ENCODE results near the gene HSCB. TPM values are rescaled to one million over a fixed set of nuclear protein-coding genes. Genes with fewer than 3 reads are reported as not detected.

The HSCB gene
- polyA plus RNA-seq, 1 donor (not counting 4 experiments of a cell fraction or from before 2014, with no cell fraction given), result 12.5 TPM

DNA sequence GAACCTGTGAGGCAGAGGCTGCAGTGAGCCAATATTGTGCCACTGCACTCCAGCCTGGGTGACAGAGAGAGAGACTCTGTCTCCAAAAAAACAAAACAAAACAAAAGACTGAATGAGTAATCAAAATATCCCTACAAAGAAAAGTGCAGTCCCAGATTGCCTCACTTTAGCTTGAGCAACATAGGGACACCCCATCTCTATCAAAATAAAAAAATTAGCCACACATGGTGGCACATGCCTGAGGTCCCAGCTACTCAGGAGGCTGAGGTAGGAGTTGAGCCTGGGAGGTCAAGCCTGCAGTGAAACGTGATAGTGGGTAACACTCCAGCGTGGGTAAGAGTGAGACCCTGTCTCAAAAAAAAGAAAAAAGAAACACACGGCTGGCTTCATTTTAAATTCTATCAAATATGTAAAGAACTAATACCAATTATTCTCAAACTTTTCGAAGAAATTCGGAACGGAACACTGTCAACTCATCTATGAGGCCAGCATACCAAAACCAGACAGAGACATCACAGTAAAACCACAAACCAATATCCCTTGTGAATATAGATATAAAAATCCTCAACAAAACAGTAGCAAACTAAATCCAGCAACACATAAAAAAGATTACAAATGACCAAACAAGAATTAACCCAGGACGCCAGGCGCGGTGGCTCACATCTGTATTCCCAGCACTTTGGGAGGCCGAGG, 13.1 kb upstream of the HSCB start:
- H3K9me3 ChIP-seq (ENCODE audit: control insufficient read depth, low read depth, low read length), result no peaks in the 10 kb centered on the region
- H3K4me2 ChIP-seq (ENCODE audit: control insufficient read depth, extremely low read depth, insufficient read depth, low read depth, low read length), result no peak overlapping the region
- DNase-seq (ENCODE audit: low read depth, low spot score), result no peak
- no peaks in the 10 kb centered on the region for H3K9me1 ChIP-seq (ENCODE audit: control insufficient read depth, extremely low read depth, insufficient read depth, low read length)
- H3K79me2 ChIP-seq (ENCODE audit: control insufficient read depth, insufficient read depth, low read length), result no peaks in the 10 kb centered on the region
- H3K27ac ChIP-seq (ENCODE audit: control insufficient read depth, insufficient read depth, low read length), result no peak overlapping the region
- no peak overlapping the region for H2AFZ ChIP-seq (ENCODE audit: control insufficient read depth, low read length)
- no peak for TF ChIP-seq EZH2 (IDR thresholded peaks at IDR 0.05; ENCODE audit: low read length)
- TF ChIP-seq, protein P1, sequence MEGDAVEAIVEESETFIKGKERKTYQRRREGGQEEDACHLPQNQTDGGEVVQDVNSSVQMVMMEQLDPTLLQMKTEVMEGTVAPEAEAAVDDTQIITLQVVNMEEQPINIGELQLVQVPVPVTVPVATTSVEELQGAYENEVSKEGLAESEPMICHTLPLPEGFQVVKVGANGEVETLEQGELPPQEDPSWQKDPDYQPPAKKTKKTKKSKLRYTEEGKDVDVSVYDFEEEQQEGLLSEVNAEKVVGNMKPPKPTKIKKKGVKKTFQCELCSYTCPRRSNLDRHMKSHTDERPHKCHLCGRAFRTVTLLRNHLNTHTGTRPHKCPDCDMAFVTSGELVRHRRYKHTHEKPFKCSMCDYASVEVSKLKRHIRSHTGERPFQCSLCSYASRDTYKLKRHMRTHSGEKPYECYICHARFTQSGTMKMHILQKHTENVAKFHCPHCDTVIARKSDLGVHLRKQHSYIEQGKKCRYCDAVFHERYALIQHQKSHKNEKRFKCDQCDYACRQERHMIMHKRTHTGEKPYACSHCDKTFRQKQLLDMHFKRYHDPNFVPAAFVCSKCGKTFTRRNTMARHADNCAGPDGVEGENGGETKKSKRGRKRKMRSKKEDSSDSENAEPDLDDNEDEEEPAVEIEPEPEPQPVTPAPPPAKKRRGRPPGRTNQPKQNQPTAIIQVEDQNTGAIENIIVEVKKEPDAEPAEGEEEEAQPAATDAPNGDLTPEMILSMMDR (optimal IDR thresholded peaks at IDR 0.05 in 1 of 3, IDR thresholded peaks at IDR 0.05 in 1 of 3, conservative IDR thresholded peaks at IDR 0.05 in 1 of 3; ENCODE audit: extremely low read depth in 1 of 3, insufficient read depth in 2 of 3, low read length in 3 of 3), result no peak
- H3K36me3 ChIP-seq (ENCODE audit: control insufficient read depth in 2 of 2, extremely low read depth in 1 of 2, insufficient read depth in 2 of 2, low read length in 2 of 2), result peaks cover 2 to 8% of the 10 kb centered on the region in 2 experiments
- no peaks in the 10 kb centered on the region for H4K20me1 ChIP-seq (ENCODE audit: control insufficient read depth, extremely low read depth, insufficient read depth, low read length)
- no peak overlapping the region for H3K9ac ChIP-seq (ENCODE audit: control insufficient read depth, extremely low read depth, insufficient read depth, low read length)
- dilution Hi-C loops (cut with MboI; ENCODE audit: extremely low pct_ligation_motif_present, low sequenced_read_pairs), result no loop called here
- H3K27me3 ChIP-seq (ENCODE audit: control insufficient read depth, extremely low read depth, insufficient read depth, low read length), result no peaks in the 10 kb centered on the region
- no peak overlapping the region for H3K4me3 ChIP-seq (ENCODE audit: control insufficient read depth in 2 of 3, extremely low read depth in 1 of 3, insufficient read depth in 2 of 3, low read depth in 1 of 3, low read length in 3 of 3)
- FAIRE-seq, result no peak
- no peaks in the 10 kb centered on the region for H3K4me1 ChIP-seq (ENCODE audit: control insufficient read depth, extremely low read depth, insufficient read depth, low read length)

DNA sequence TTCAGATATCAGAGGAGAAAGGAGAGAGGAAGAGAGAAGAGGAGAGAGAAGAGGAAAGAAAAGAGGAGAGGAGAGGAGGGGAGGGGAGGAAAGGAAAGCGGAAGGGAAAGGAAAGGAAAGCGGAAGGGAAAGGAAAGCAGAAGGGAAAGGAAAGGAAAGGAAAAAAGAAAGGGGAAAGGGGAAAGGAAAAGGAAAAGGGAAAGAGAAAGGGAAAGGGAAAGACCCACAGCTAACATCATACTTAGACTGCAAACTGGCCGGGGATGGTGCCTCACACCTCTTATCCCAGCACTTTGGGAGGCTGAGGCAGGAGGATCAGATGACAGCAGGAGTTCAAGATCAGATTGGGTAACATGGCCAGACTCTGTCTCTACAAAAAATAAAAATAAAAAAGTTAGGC, 11.7 kb upstream of the HSCB start:
- Histone ChIP-seq H4K20me1 (ENCODE audit: control insufficient read depth, extremely low read depth, insufficient read depth, low read length) (no peaks in the 10 kb centered on the region), H3K27ac (ENCODE audit: control insufficient read depth, insufficient read depth, low read length) (no peak overlapping the region), H2AFZ (ENCODE audit: control insufficient read depth, low read length) (no peak overlapping the region), H3K4me3 (ENCODE audit: control insufficient read depth in 2 of 3, extremely low read depth in 1 of 3, insufficient read depth in 2 of 3, low read depth in 1 of 3, low read length in 3 of 3) (no peak overlapping the region), H3K9me1 (ENCODE audit: control insufficient read depth, extremely low read depth, insufficient read depth, low read length) (no peaks in the 10 kb centered on the region), H3K9ac (ENCODE audit: control insufficient read depth, extremely low read depth, insufficient read depth, low read length) (no peak overlapping the region), H3K4me2 (ENCODE audit: control insufficient read depth, extremely low read depth, insufficient read depth, low read depth, low read length) (no peak overlapping the region), H3K4me1 (ENCODE audit: control insufficient read depth, extremely low read depth, insufficient read depth, low read length) (no peaks in the 10 kb centered on the region), H3K36me3 (ENCODE audit: control insufficient read depth in 2 of 2, extremely low read depth in 1 of 2, insufficient read depth in 2 of 2, low read length in 2 of 2) (peaks cover 2 to 11% of the 10 kb centered on the region in 2 experiments), H3K9me3 (ENCODE audit: control insufficient read depth, low read depth, low read length) (no peaks in the 10 kb centered on the region), H3K27me3 (ENCODE audit: control insufficient read depth, extremely low read depth, insufficient read depth, low read length) (no peaks in the 10 kb centered on the region), H3K79me2 (ENCODE audit: control insufficient read depth, insufficient read depth, low read length) (no peaks in the 10 kb centered on the region)
- FAIRE-seq (no peak), DNase-seq (ENCODE audit: low read depth, low spot score) (no peak)
- dilution Hi-C loops (cut with MboI; ENCODE audit: extremely low pct_ligation_motif_present, low sequenced_read_pairs), result no loop called here
- TF ChIP-seq EZH2 (IDR thresholded peaks at IDR 0.05; ENCODE audit: low read length), result no peak
- TF ChIP-seq, protein P1 (optimal IDR thresholded peaks at IDR 0.05 in 1 of 3, IDR thresholded peaks at IDR 0.05 in 1 of 3, conservative IDR thresholded peaks at IDR 0.05 in 1 of 3; ENCODE audit: extremely low read depth in 1 of 3, insufficient read depth in 2 of 3, low read length in 3 of 3), result no peak
